Measurements from ENCODE around the gene LRP1. TPM values are rescaled to one million over a fixed set of nuclear protein-coding genes. Genes with fewer than 3 reads are reported as not detected.

The LRP1 gene
- total and polyA plus RNA-seq, 2 experiments from 2014 or later, result 28.5 to 77.5 TPM

- Histone ChIP-seq H3K9me3 (ENCODE audit: low read depth) (no peaks in the 10 kb centered on the region), H3K36me3 (no peaks in the 10 kb centered on the region), H3K4me3 (no peak overlapping the region), H3K4me1 (ENCODE audit: low read depth) (peaks cover 10% of the 10 kb centered on the region), H3K27ac (no peak overlapping the region), H3K27me3 (peaks cover 76% of the 10 kb centered on the region)
- DNase-seq (ENCODE audit: low read depth in 1 of 2, low spot score in 1 of 2), result no peak
- no peak for TF ChIP-seq CTCF (IDR thresholded peaks at IDR 0.05; ENCODE audit: low read depth, low read length)
Observed at GRCh38 chr12:57240926-57241401, 112.7 kb downstream of the LRP1 start.

GRCh38 chr12:57241402-57242310 is 113.4 kb downstream of the LRP1 start:
- Histone ChIP-seq H3K4me3 (no peak overlapping the region), H3K4me1 (ENCODE audit: low read depth) (peaks cover 10% of the 10 kb centered on the region), H3K36me3 (no peaks in the 10 kb centered on the region), H3K27me3 (peaks cover 69% of the 10 kb centered on the region), H3K9me3 (ENCODE audit: low read depth) (no peaks in the 10 kb centered on the region), H3K27ac (no peak overlapping the region)
- no peak for DNase-seq (ENCODE audit: low read depth in 1 of 2, low spot score in 1 of 2)
- no peak for TF ChIP-seq CTCF (IDR thresholded peaks at IDR 0.05; ENCODE audit: low read depth, low read length)

- no peak overlapping the region for H3K4me3 ChIP-seq
- no peaks in the 10 kb centered on the region for H3K9me3 ChIP-seq (ENCODE audit: low read depth)
- H3K36me3 ChIP-seq, result no peaks in the 10 kb centered on the region
- H3K27me3 ChIP-seq, result peaks cover 62% of the 10 kb centered on the region
- H3K27ac ChIP-seq, result no peak overlapping the region
- no peak for DNase-seq (ENCODE audit: low read depth in 1 of 2, low spot score in 1 of 2)
- TF ChIP-seq CTCF (IDR thresholded peaks at IDR 0.05; ENCODE audit: low read depth, low read length), result no peak
- peaks cover 10% of the 10 kb centered on the region for H3K4me1 ChIP-seq (ENCODE audit: low read depth)
Observed at GRCh38 chr12:57242329-57242690, 114.0 kb downstream of the LRP1 start.

GRCh38 chr12:57242691-57243454 is 114.6 kb downstream of the LRP1 start:
- Histone ChIP-seq H3K27me3 (peaks cover 57% of the 10 kb centered on the region), H3K4me3 (peak overlapping the region; percentile 25), H3K9me3 (ENCODE audit: low read depth) (no peaks in the 10 kb centered on the region), H3K27ac (no peak overlapping the region), H3K4me1 (ENCODE audit: low read depth) (peaks cover 10% of the 10 kb centered on the region), H3K36me3 (no peaks in the 10 kb centered on the region)
- peak; percentile 56 to 83 for DNase-seq (ENCODE audit: low read depth in 1 of 2, low spot score in 1 of 2)
- TF ChIP-seq CTCF (IDR thresholded peaks at IDR 0.05; ENCODE audit: low read depth, low read length), result peak; percentile 66

- peaks cover 48% of the 10 kb centered on the region for H3K27me3 ChIP-seq
- H3K36me3 ChIP-seq, result no peaks in the 10 kb centered on the region
- peak; percentile 80 for TF ChIP-seq CTCF (IDR thresholded peaks at IDR 0.05; ENCODE audit: low read depth, low read length)
- H3K4me1 ChIP-seq (ENCODE audit: low read depth), result peaks cover 10% of the 10 kb centered on the region
- H3K9me3 ChIP-seq (ENCODE audit: low read depth), result no peaks in the 10 kb centered on the region
- peak; percentile 72 to 84 for DNase-seq (ENCODE audit: low read depth in 1 of 2, low spot score in 1 of 2)
- no peak overlapping the region for H3K27ac ChIP-seq
- peak overlapping the region; percentile 25 for H3K4me3 ChIP-seq
Observed at GRCh38 chr12:57243521-57244311, 115.4 kb downstream of the LRP1 start.

Data from cardiac muscle cell (in vitro differentiated cells and primary cell).